Fibroblast of pulmonary artery (primary cell): ENCODE results near the gene B3GNT2.

ENCODE experiments used
- DNase-seq: peaks from one replicate; pipeline ENCODE4 v3.0.0-alpha.2; 2010; ENCODE audit warnings: low read depth
- H3K4me3 ChIP-seq: replicated peaks from 2 replicates; pipeline ENCODE4 v1.5.1; 2011; ENCODE audit warnings: low read depth, mild to moderate bottlenecking, control low read depth, low read length, moderate library complexity
- CTCF ChIP-seq: IDR thresholded peaks from 2 replicates; pipeline ENCODE4 v1.5.1; 2011; ENCODE audit warnings: mild to moderate bottlenecking, control low read depth, low read length, inconsistent platforms; ENCODE audit errors: missing control alignments

B3GNT2 gene

GRCh38 chr2:62185475-62186155, 10.3 kb upstream of the B3GNT2 start:
- no peak overlapping the region for H3K4me3 ChIP-seq
- TF ChIP-seq CTCF: no peak
- DNase-seq: no peak

GRCh38 chr2:62186156-62186905, 9.6 kb upstream of the B3GNT2 start:
- TF ChIP-seq CTCF: no peak

GRCh38 chr2:62187246-62187645, 8.7 kb upstream of the B3GNT2 start:
- no peak for DNase-seq
- no peak overlapping the region for H3K4me3 ChIP-seq
- no peak for TF ChIP-seq CTCF

More at GRCh38 chr2:62186156-62186905, 9.6 kb upstream of the B3GNT2 start:
- no peak overlapping the region for H3K4me3 ChIP-seq
- no peak for DNase-seq

- DNase-seq: no peak
- H3K4me3 ChIP-seq: no peak overlapping the region
- no peak for TF ChIP-seq CTCF
Measured at GRCh38 chr2:62188416-62188815, 7.5 kb upstream of the B3GNT2 start.

GRCh38 chr2:62189196-62189595, 6.7 kb upstream of the B3GNT2 start:
- no peak for TF ChIP-seq CTCF
- no peak for DNase-seq
- no peak overlapping the region for H3K4me3 ChIP-seq

GRCh38 chr2:62192811-62193210, 3.1 kb upstream of the B3GNT2 start:
- no peak overlapping the region for H3K4me3 ChIP-seq
- DNase-seq: no peak
- no peak for TF ChIP-seq CTCF
